Measurements from ENCODE around the gene NBPF26. TPM values are rescaled to one million over a fixed set of nuclear protein-coding genes. Genes with fewer than 3 reads are reported as not detected.
"Not testable (repeated sequence)": the region's sequence is repeated elsewhere in the genome, so short reads cannot be mapped to it uniquely, and the experiment has no call there.

NBPF26 gene
- total and polyA plus RNA-seq, 2 of the 13 experiments (the other 11 are each of a cell fraction or from before 2014, with no cell fraction given), result 5.3 to 6.4 TPM

GRCh38 chr1:120850537-120851421, 127.0 kb downstream of the NBPF26 start (continued):
- TF ChIP-seq ZHX2 (IDR thresholded peaks at IDR 0.05; ENCODE audit: low read depth) (0 out of 2 replicates have a peak, but pooled peaks have one; percentile 50), SRF (IDR thresholded peaks at IDR 0.05; ENCODE audit: low read depth, low read length) (peak; percentile 51; the same call in 1 of the 2 replicates), SOX13 (IDR thresholded peaks at IDR 0.05) (peak; percentile 92), SOX13 (CRISPR knock-in tag; conservative IDR thresholded peaks at IDR 0.05 in 1 of 2, IDR thresholded peaks at IDR 0.05 in 1 of 2) (peak; percentile 15 to 97; a peak in 2 of 4 replicates), ARID5B (CRISPR knock-in tag; IDR thresholded peaks at IDR 0.05) (0 out of 2 replicates have a peak, but pooled peaks have one; percentile 10), NR2F6 (IDR thresholded peaks at IDR 0.05) (peak; percentile 41; the same call in 1 of the 2 replicates), NR2F6 (CRISPR knock-in tag; IDR thresholded peaks at IDR 0.05) (0 out of 2 replicates have a peak, but pooled peaks have one; percentile 11), PRDM10 (CRISPR knock-in tag; IDR thresholded peaks at IDR 0.05; ENCODE audit: low read depth) (0 out of 2 replicates have a peak, but pooled peaks have one; percentile 38), MAZ (IDR thresholded peaks at IDR 0.05; ENCODE audit: borderline replicate concordance, low read depth, low read length) (0 out of 2 replicates have a peak, but pooled peaks have one; percentile 24), MED1 (CRISPR knock-in tag; IDR thresholded peaks at IDR 0.05) (peak; percentile 76; the same call in 1 of the 2 replicates), SALL1 (CRISPR knock-in tag; IDR thresholded peaks at IDR 0.05) (0 out of 2 replicates have a peak, but pooled peaks have one; percentile 28), SOX6 (CRISPR knock-in tag; IDR thresholded peaks at IDR 0.05) (peak; percentile 29; the same call in 1 of the 2 replicates)
- not testable (repeated sequence) for TF ChIP-seq ZHX2 (CRISPR knock-in tag; IDR thresholded peaks at IDR 0.05; ENCODE audit: borderline replicate concordance); MAZ (CRISPR knock-in tag; IDR thresholded peaks at IDR 0.05; ENCODE audit: low read depth); SOX6 (IDR thresholded peaks at IDR 0.05)

Measured in HepG2 (cell line).